PC-9 (cell line): Measurements from ENCODE around the gene ZBTB7A. TPM values are rescaled to one million over a fixed set of nuclear protein-coding genes. Genes with fewer than 3 reads are reported as not detected.

Experiments
- BruUV-seq: library from RNA; stranded (reverse); fragments of 400-500 nt; replicated peaks from 2 replicates; lab custom pipeline; 2021; lab: Mats Ljungman, UMichigan
- CTCF ChIA-PET: fragments of 300-600 bp; sonication (Branson Sonifier 250); formaldehyde crosslinking; loops from one replicate; lab custom pipeline; 2022; ENCODE audit warnings: antibody characterized with exemption; lab: Charles Lee
- POLR2A ChIA-PET: fragments of 300-600 bp; sonication (Branson Sonifier 250); formaldehyde crosslinking; loops from one replicate; lab custom pipeline; 2022; ENCODE audit warnings: antibody characterized with exemption; ENCODE audit not compliant: unreplicated experiment; lab: Charles Lee
- DNase-seq, 2 experiments: peaks; one replicate each; pipeline versions ENCODE4 v3.0.0 to v3.0.0-alpha.2; 2015 to 2022; ENCODE audit warnings: mixed read lengths in 1 of 2
- H2AFZ ChIP-seq: fragments of 200-600 bp; sonication (generic); 2 replicates; pipeline ENCODE4 v1.8.1; 2017; ENCODE audit warnings: antibody characterized with exemption
- H3F3A ChIP-seq: fragments of 200-600 bp; sonication (generic); 2 replicates; pipeline ENCODE4 v1.8.1; 2017; ENCODE audit warnings: antibody characterized with exemption, mild to moderate bottlenecking, low read depth; ENCODE audit not compliant: insufficient read depth
- H3K27ac ChIP-seq: fragments of 200-600 bp; sonication (generic); 2 replicates; pipeline ENCODE4 v1.6.1; 2016; ENCODE audit warnings: mixed run types
- H3K27me3 ChIP-seq: fragments of 200-600 bp; sonication (generic); 2 replicates; pipeline ENCODE4 v1.6.1; 2016; ENCODE audit warnings: low read depth, mixed run types; ENCODE audit not compliant: insufficient read depth
- H3K36me3 ChIP-seq: fragments of 200-600 bp; sonication (generic); 2 replicates; pipeline ENCODE4 v1.6.1; 2016; ENCODE audit warnings: low read depth, mixed run types
- H3K4me1 ChIP-seq: fragments of 200-600 bp; sonication (generic); replicated peaks from 2 replicates; pipeline ENCODE4 v1.6.1; 2016; ENCODE audit warnings: mixed run types; ENCODE audit not compliant: insufficient read depth
- H3K4me2 ChIP-seq: fragments of 200-600 bp; sonication (generic); 2 replicates; pipeline ENCODE4 v1.6.1; 2017; ENCODE audit warnings: mixed run types
- H3K4me3 ChIP-seq: fragments of 200-600 bp; sonication (generic); 2 replicates; pipeline ENCODE4 v1.6.1; 2016; ENCODE audit warnings: mixed run types
- H3K79me2 ChIP-seq: fragments of 200-600 bp; sonication (generic); 2 replicates; pipeline ENCODE4 v1.6.1; 2017; ENCODE audit warnings: low read depth, mixed run types
- H3K9me2 ChIP-seq: fragments of 200-600 bp; sonication (generic); 2 replicates; pipeline ENCODE4 v1.8.1; 2017; ENCODE audit warnings: mild to moderate bottlenecking; ENCODE audit not compliant: insufficient read depth
- H3K9me3 ChIP-seq: fragments of 200-600 bp; sonication (generic); 2 replicates; pipeline ENCODE4 v1.8.1; 2016; ENCODE audit warnings: low read depth; ENCODE audit not compliant: insufficient read depth
- H4K20me1 ChIP-seq: fragments of 200-600 bp; sonication (generic); 2 replicates; pipeline ENCODE4 v1.8.1; 2017; ENCODE audit not compliant: insufficient read depth
- EZH2 ChIP-seq: fragments of 200-600 bp; sonication (generic); IDR thresholded peaks from 2 replicates; pipeline ENCODE4 v1.8.0; 2017; ENCODE audit warnings: antibody characterized with exemption, low read depth
- intact Hi-C: fragments of 100-400 bp; cut with micrococcal nuclease; formaldehyde crosslinking; loops from one replicate; pipeline ENCODE4 v1.10.0; 2022; ENCODE audit not compliant: unreplicated experiment
- total RNA-seq: library from RNA; stranded (reverse); gene quantifications from 2 replicates; pipeline ENCODE4 v1.2.3, GENCODE V29; 2021
- TF ChIP-seq, protein P1 (sequence below): fragments of 200-600 bp; sonication (generic); conservative IDR thresholded peaks from 2 replicates; pipeline ENCODE4 v1.6.1; 2017; ENCODE audit warnings: mixed run types, antibody characterized with exemption, mild to moderate bottlenecking, moderate library complexity

The ZBTB7A gene
- total RNA-seq, 1 experiment from 2014 or later: 41.2 TPM

DNA sequence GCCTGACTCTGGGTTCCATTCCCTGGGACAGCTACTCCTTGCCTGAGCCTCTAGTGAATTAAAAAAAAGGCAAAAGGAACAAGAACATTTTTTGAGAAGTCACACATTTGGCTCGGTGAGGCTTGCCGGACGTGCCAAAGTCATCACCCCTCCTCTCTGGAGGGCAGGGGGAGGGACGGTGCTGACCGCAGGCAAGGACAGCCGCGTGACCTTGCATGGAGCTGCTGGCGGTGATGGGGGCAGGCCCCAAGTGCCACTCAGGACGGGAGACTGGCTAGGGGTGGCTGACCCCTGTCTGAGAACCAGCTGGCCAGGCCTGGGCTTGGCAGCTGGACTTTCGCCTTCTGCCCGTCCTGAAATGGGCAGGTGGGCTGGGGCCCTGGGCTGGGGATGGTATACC lies 30.8 kb upstream of the ZBTB7A start:
- H3K9me2 ChIP-seq: no peaks in the 10 kb centered on the region
- no peak for DNase-seq
- no peaks in the 10 kb centered on the region for H3K79me2 ChIP-seq
- H3K4me2 ChIP-seq: no peak overlapping the region
- no peak for TF ChIP-seq EZH2
- TF ChIP-seq, protein P1, sequence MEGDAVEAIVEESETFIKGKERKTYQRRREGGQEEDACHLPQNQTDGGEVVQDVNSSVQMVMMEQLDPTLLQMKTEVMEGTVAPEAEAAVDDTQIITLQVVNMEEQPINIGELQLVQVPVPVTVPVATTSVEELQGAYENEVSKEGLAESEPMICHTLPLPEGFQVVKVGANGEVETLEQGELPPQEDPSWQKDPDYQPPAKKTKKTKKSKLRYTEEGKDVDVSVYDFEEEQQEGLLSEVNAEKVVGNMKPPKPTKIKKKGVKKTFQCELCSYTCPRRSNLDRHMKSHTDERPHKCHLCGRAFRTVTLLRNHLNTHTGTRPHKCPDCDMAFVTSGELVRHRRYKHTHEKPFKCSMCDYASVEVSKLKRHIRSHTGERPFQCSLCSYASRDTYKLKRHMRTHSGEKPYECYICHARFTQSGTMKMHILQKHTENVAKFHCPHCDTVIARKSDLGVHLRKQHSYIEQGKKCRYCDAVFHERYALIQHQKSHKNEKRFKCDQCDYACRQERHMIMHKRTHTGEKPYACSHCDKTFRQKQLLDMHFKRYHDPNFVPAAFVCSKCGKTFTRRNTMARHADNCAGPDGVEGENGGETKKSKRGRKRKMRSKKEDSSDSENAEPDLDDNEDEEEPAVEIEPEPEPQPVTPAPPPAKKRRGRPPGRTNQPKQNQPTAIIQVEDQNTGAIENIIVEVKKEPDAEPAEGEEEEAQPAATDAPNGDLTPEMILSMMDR: no peak
- H3K4me3 ChIP-seq: no peak overlapping the region
- intact Hi-C loops: no loop called here
- H3K36me3 ChIP-seq: no peaks in the 10 kb centered on the region
- H3K4me1 ChIP-seq: no peaks in the 10 kb centered on the region
- H3K27me3 ChIP-seq: no peaks in the 10 kb centered on the region
- H3K27ac ChIP-seq: no peak overlapping the region
- no peaks in the 10 kb centered on the region for H4K20me1 ChIP-seq
- ChIA-PET CTCF (no interaction called here), POLR2A (no interaction called here)
- no peaks in the 10 kb centered on the region for H3F3A ChIP-seq
- H3K9me3 ChIP-seq: no peaks in the 10 kb centered on the region
- no peak overlapping the region for H2AFZ ChIP-seq
- BruUV-seq: no TSS peak

DNA sequence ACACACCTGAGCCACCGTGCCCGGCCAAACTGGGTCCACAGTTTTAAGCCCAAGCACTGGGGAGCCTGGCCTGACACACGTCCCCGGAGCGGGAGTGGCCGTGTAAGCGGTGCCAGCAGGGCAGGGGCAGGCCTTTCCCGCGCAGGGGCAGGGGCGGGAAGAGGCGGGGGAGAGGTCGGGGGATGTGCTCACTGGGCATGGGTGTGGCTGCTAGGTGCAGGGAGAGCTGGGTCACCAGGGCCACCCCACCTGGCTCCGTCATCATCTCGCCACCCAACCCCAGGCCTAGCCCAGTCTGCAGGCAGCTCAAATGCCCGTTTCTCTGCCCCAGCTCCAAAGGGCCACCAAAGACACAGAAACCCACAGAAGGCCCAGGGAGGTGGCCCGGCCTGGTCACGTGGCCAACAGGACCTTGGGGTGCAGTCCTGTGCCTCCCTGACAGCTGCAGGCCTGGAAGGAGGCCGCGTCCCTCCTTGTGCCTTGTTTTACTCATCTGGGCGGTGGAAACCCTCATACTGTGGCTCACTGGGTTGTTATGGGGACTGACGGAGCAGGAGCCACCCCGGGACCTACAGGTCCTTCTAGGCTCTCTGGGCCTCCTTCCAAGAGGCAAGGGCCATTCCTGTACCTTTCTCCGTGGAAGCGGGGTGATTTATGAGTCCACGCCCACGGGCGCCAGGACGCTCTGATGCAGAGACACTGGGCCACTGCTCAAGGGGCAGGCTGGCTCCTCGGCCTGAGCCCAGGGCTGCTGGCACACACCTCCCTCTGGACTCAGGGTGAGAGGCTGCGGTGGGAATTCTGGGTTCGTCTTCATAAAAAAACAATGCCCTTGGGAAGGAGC lies 29.6 kb upstream of the ZBTB7A start:
- DNase-seq: no peak
- Histone ChIP-seq H3K79me2 (no peaks in the 10 kb centered on the region), H3K36me3 (no peaks in the 10 kb centered on the region), H3K27me3 (no peaks in the 10 kb centered on the region), H3K27ac (no peak overlapping the region), H3K9me3 (no peaks in the 10 kb centered on the region), H3F3A (no peaks in the 10 kb centered on the region), H2AFZ (no peak overlapping the region), H4K20me1 (no peaks in the 10 kb centered on the region), H3K4me2 (no peak overlapping the region), H3K4me1 (no peaks in the 10 kb centered on the region), H3K9me2 (no peaks in the 10 kb centered on the region), H3K4me3 (no peak overlapping the region)
- TF ChIP-seq, protein P1: no peak
- no peak for TF ChIP-seq EZH2
- CTCF ChIA-PET: no interaction called here
- POLR2A ChIA-PET: no interaction called here
- BruUV-seq: no TSS peak
- intact Hi-C loops: no loop called here

DNA sequence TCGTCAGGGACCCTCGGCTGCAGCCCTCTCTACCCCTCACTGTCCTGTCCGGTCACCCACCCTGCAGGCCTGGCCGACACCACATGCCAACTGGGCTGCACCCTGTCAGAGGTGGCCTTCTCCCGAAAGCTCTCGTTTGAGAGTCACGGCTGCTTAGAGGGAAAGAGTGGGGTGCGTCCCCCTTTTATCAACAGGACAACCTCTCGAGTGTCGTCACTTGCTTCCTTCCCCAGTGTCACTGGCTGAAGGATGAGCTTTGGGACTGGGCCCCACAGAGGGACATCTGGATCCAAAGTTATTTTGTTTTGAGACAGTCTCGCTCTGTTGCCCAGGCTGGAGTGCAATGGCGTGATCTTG lies 28.8 kb upstream of the ZBTB7A start:
- H3K9me3 ChIP-seq: no peaks in the 10 kb centered on the region
- no peak for DNase-seq
- H3K27me3 ChIP-seq: no peaks in the 10 kb centered on the region
- H3F3A ChIP-seq: no peaks in the 10 kb centered on the region
- no peaks in the 10 kb centered on the region for H3K4me1 ChIP-seq
- no peak overlapping the region for H3K4me2 ChIP-seq
- no peak overlapping the region for H3K4me3 ChIP-seq
- no peaks in the 10 kb centered on the region for H3K36me3 ChIP-seq
- no peaks in the 10 kb centered on the region for H4K20me1 ChIP-seq
- BruUV-seq: no TSS peak
- TF ChIP-seq, protein P1: no peak
- no peak for TF ChIP-seq EZH2
- no peaks in the 10 kb centered on the region for H3K79me2 ChIP-seq
- POLR2A ChIA-PET: no interaction called here
- H2AFZ ChIP-seq: no peak overlapping the region
- intact Hi-C loops: no loop called here
- H3K27ac ChIP-seq: no peak overlapping the region
- CTCF ChIA-PET: no interaction called here
- no peaks in the 10 kb centered on the region for H3K9me2 ChIP-seq
